Measurements from ENCODE around the gene CCDC185.

GRCh38 chr1:223348439-223348838, 44.8 kb upstream of the CCDC185 start:
- TF ChIP-seq POLR2AphosphoS5 (IDR thresholded peaks at IDR 0.05; ENCODE audit: low read depth, low read length), result no peak
- TF ChIP-seq SIN3A (IDR thresholded peaks at IDR 0.05; ENCODE audit: borderline replicate concordance, insufficient read depth, low read length), result no peak
- TF ChIP-seq, protein P1, sequence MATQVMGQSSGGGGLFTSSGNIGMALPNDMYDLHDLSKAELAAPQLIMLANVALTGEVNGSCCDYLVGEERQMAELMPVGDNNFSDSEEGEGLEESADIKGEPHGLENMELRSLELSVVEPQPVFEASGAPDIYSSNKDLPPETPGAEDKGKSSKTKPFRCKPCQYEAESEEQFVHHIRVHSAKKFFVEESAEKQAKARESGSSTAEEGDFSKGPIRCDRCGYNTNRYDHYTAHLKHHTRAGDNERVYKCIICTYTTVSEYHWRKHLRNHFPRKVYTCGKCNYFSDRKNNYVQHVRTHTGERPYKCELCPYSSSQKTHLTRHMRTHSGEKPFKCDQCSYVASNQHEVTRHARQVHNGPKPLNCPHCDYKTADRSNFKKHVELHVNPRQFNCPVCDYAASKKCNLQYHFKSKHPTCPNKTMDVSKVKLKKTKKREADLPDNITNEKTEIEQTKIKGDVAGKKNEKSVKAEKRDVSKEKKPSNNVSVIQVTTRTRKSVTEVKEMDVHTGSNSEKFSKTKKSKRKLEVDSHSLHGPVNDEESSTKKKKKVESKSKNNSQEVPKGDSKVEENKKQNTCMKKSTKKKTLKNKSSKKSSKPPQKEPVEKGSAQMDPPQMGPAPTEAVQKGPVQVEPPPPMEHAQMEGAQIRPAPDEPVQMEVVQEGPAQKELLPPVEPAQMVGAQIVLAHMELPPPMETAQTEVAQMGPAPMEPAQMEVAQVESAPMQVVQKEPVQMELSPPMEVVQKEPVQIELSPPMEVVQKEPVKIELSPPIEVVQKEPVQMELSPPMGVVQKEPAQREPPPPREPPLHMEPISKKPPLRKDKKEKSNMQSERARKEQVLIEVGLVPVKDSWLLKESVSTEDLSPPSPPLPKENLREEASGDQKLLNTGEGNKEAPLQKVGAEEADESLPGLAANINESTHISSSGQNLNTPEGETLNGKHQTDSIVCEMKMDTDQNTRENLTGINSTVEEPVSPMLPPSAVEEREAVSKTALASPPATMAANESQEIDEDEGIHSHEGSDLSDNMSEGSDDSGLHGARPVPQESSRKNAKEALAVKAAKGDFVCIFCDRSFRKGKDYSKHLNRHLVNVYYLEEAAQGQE (IDR thresholded peaks at IDR 0.05; ENCODE audit: insufficient read depth in 1 of 2, low read depth in 2 of 2, low read length in 2 of 2), result no peak
- no peak for TF ChIP-seq TAF1 (IDR thresholded peaks at IDR 0.05; ENCODE audit: borderline replicate concordance, insufficient read depth, low read length)
- no peak for TF ChIP-seq FOXP2 (optimal IDR thresholded peaks at IDR 0.05; ENCODE audit: borderline replicate concordance, extremely low read depth, extremely low read length, insufficient read depth)
